ENCODE results near the gene FAIM2. TPM values are rescaled to one million over a fixed set of nuclear protein-coding genes. Genes with fewer than 3 reads are reported as not detected.

FAIM2 gene
- total RNA-seq, 1 donor from 2014 or later = 1.2 TPM

- intact Hi-C loops (cut with DNase I) = loop anchor here (5.0 kb wide), 1 partner anchor 65 kb away; no protein-coding TSS in a partner anchor
- peak within 1 kb of the TSS; percentile 75 for H3K4me3 ChIP-seq
- no peaks in the 10 kb centered on the region for H3K36me3 ChIP-seq
- peak; percentile 97 for DNase-seq
- peak within 1 kb of the TSS; percentile 91 for H3K27ac ChIP-seq
- peak; percentile 98 for ATAC-seq
- H3K9me3 ChIP-seq = no peaks in the 10 kb centered on the region
- peaks cover 17% of the 10 kb centered on the region for H3K4me1 ChIP-seq
- no peaks in the 10 kb centered on the region for H3K27me3 ChIP-seq
- TF ChIP-seq CTCF (IDR thresholded peaks at IDR 0.05) = no peak
Observed at GRCh38 chr12:49842519-49843352, 61.0 kb downstream of the FAIM2 start, which contains the start of gene BCDIN3D. Gene BCDIN3D (minus strand): TSS chr12:49843106. CDS start chr12:49843087, 19 bp downstream.

GRCh38 chr12:49838973-49839633 is 64.6 kb downstream of the FAIM2 start:
- TF ChIP-seq CTCF (IDR thresholded peaks at IDR 0.05) = peak; percentile 68
- Histone ChIP-seq H3K27ac (no peak overlapping the region), H3K36me3 (no peaks in the 10 kb centered on the region), H3K27me3 (no peaks in the 10 kb centered on the region), H3K9me3 (no peaks in the 10 kb centered on the region), H3K4me1 (peaks cover 17% of the 10 kb centered on the region), H3K4me3 (no peak overlapping the region)
- no peak for DNase-seq
- intact Hi-C loops (cut with DNase I) = no loop called here
- ATAC-seq = peak; percentile 49

GRCh38 chr12:49832836-49833421 is 70.8 kb downstream of the FAIM2 start:
- peaks cover 5% of the 10 kb centered on the region for H3K4me1 ChIP-seq
- no peaks in the 10 kb centered on the region for H3K9me3 ChIP-seq
- DNase-seq (no peak), ATAC-seq (no peak)
- TF ChIP-seq CTCF (IDR thresholded peaks at IDR 0.05) = no peak
- no peak overlapping the region for H3K4me3 ChIP-seq
- no peaks in the 10 kb centered on the region for H3K27me3 ChIP-seq
- intact Hi-C loops (cut with DNase I) = no loop called here
- H3K36me3 ChIP-seq = no peaks in the 10 kb centered on the region
- H3K27ac ChIP-seq = no peak overlapping the region

- Histone ChIP-seq H3K4me1 (peaks cover 14% of the 10 kb centered on the region), H3K9me3 (no peaks in the 10 kb centered on the region), H3K4me3 (no peak overlapping the region), H3K36me3 (no peaks in the 10 kb centered on the region), H3K27me3 (no peaks in the 10 kb centered on the region), H3K27ac (no peak overlapping the region)
- no peak for TF ChIP-seq CTCF (IDR thresholded peaks at IDR 0.05)
- ATAC-seq (no peak), DNase-seq (no peak)
- intact Hi-C loops (cut with DNase I) = no loop called here
Observed at GRCh38 chr12:49831717-49832116, 72.0 kb downstream of the FAIM2 start.

GRCh38 chr12:49828133-49829091 is 75.3 kb downstream of the FAIM2 start, which contains the start of gene NCKAP5L:
Gene NCKAP5L (minus strand): TSS chr12:49828413. CDS start chr12:49804044, 24,369 bp downstream.
- H3K27me3 ChIP-seq = no peaks in the 10 kb centered on the region
- DNase-seq (peak; percentile 99), ATAC-seq (peak; percentile 97)
- peak within 1 kb of the TSS; percentile 87 for H3K4me3 ChIP-seq
- peak within 1 kb of the TSS; percentile 86 for H3K27ac ChIP-seq
- H3K9me3 ChIP-seq = no peaks in the 10 kb centered on the region
- H3K4me1 ChIP-seq = peaks cover 44% of the 10 kb centered on the region
- intact Hi-C loops (cut with DNase I) = no loop called here
- no peak for TF ChIP-seq CTCF (IDR thresholded peaks at IDR 0.05)
- no peaks in the 10 kb centered on the region for H3K36me3 ChIP-seq
